ENCODE results near the gene PI4K2A. TPM values are rescaled to one million over a fixed set of nuclear protein-coding genes. Genes with fewer than 3 reads are reported as not detected.

The PI4K2A gene
- 6.5 TPM for total RNA-seq

- peak; percentile 93 to 99 (median 99) for DNase-seq (ENCODE audit: low read depth in 2 of 3, low spot score in 2 of 3)
These were observed at the start of gene PI4K2A for GRCh38 chr10:97640174-97640867. PI4K2A (plus strand) TSS chr10:97640671; CDS start chr10:97640743, 72 bp downstream.

GRCh38 chr10:97590748-97591495, 49.5 kb upstream of the PI4K2A start:
- no peak for DNase-seq (ENCODE audit: low read depth in 2 of 3, low spot score in 2 of 3)

- no peak for DNase-seq (ENCODE audit: low read depth in 2 of 3, low spot score in 2 of 3)
These were observed 47.0 kb upstream of the PI4K2A start for GRCh38 chr10:97593421-97593820.

GRCh38 chr10:97596101-97597082, 44.1 kb upstream of the PI4K2A start:
- no peak for DNase-seq (ENCODE audit: low read depth in 2 of 3, low spot score in 2 of 3)

- DNase-seq (ENCODE audit: low read depth in 2 of 3, low spot score in 2 of 3) = peak in 1 of 3 donors; percentile 20
These were observed 42.7 kb upstream of the PI4K2A start for GRCh38 chr10:97597778-97598177.

GRCh38 chr10:97598407-97599271, 41.8 kb upstream of the PI4K2A start:
- DNase-seq (ENCODE audit: low read depth in 2 of 3, low spot score in 2 of 3) = no peak

- no peak for DNase-seq (ENCODE audit: low read depth in 2 of 3, low spot score in 2 of 3)
These were observed 41.2 kb upstream of the PI4K2A start for GRCh38 chr10:97599272-97599619.

GRCh38 chr10:97600616-97601015, 39.9 kb upstream of the PI4K2A start:
- DNase-seq (ENCODE audit: low read depth in 2 of 3, low spot score in 2 of 3) = no peak

- DNase-seq (ENCODE audit: low read depth in 2 of 3, low spot score in 2 of 3) = no peak
These were observed 38.9 kb upstream of the PI4K2A start for GRCh38 chr10:97601268-97602215.

- no peak for DNase-seq (ENCODE audit: low read depth in 2 of 3, low spot score in 2 of 3)
These were observed 33.3 kb upstream of the PI4K2A start for GRCh38 chr10:97607095-97607636.

- no peak for DNase-seq (ENCODE audit: low read depth in 2 of 3, low spot score in 2 of 3)
These were observed 31.4 kb upstream of the PI4K2A start for GRCh38 chr10:97608991-97609561.

- no peak for DNase-seq (ENCODE audit: low read depth in 2 of 3, low spot score in 2 of 3)
These were observed 29.0 kb upstream of the PI4K2A start for GRCh38 chr10:97611473-97611872.

- DNase-seq (ENCODE audit: low read depth in 2 of 3, low spot score in 2 of 3) = peak in 1 of 3 donors; percentile 38
These were observed 28.1 kb upstream of the PI4K2A start for GRCh38 chr10:97612386-97612785.

GRCh38 chr10:97618285-97618684, 22.2 kb upstream of the PI4K2A start:
- DNase-seq (ENCODE audit: low read depth in 2 of 3, low spot score in 2 of 3) = no peak

GRCh38 chr10:97618733-97619132, 21.7 kb upstream of the PI4K2A start:
- no peak for DNase-seq (ENCODE audit: low read depth in 2 of 3, low spot score in 2 of 3)

- DNase-seq (ENCODE audit: low read depth in 2 of 3, low spot score in 2 of 3) = no peak
These were observed 17.2 kb upstream of the PI4K2A start for GRCh38 chr10:97623277-97623676.

- no peak for DNase-seq (ENCODE audit: low read depth in 2 of 3, low spot score in 2 of 3)
These were observed 12.7 kb upstream of the PI4K2A start for GRCh38 chr10:97627731-97628130.

- DNase-seq (ENCODE audit: low read depth in 2 of 3, low spot score in 2 of 3) = no peak
These were observed 12.2 kb upstream of the PI4K2A start for GRCh38 chr10:97628228-97628627.

All from hematopoietic multipotent progenitor cell (in vitro differentiated cells).